H1 (cell line): Measurements from ENCODE around the gene FBXO44. TPM values are rescaled to one million over a fixed set of nuclear protein-coding genes. Genes with fewer than 3 reads are reported as not detected.

Source experiments
- CTCF ChIA-PET: fragments of 300-600 bp; sonication (Branson Sonifier 250); formaldehyde crosslinking; loops from one replicate; lab custom pipeline; 2021; ENCODE audit not compliant: partially characterized antibody; lab: Charles Lee
- POLR2A ChIA-PET: fragments of 300-600 bp; sonication (Branson Sonifier 250); formaldehyde crosslinking; loops from one replicate; lab custom pipeline; 2021; ENCODE audit warnings: inconsistent platforms; ENCODE audit not compliant: partially characterized antibody; lab: Charles Lee
- DNase-seq, 2 experiments: peaks; one replicate each; pipeline versions ENCODE4 v3.0.0 to v3.0.0-alpha.2; 2010 to 2022; ENCODE audit warnings: low spot score in 2 of 2, low read depth in 1 of 2, mixed read lengths in 1 of 2
- FAIRE-seq: peaks from 2 replicates; lab custom pipeline; 2011; peaks lifted over from hg19 to GRCh38; lab: Jason Lieb, UNC
- H2AFZ ChIP-seq: 2 replicates; pipeline ENCODE4 v1.8.1; 2012; ENCODE audit warnings: low read length, inconsistent platforms
- H2AK5ac ChIP-seq: 2 replicates; pipeline ENCODE4 v1.6.1; 2013; ENCODE audit warnings: low read depth, low read length
- H2BK120ac ChIP-seq: replicated peaks from 2 replicates; pipeline ENCODE3; 2013; ENCODE audit warnings: low read depth, low read length, inconsistent platforms
- H2BK12ac ChIP-seq: 2 replicates; pipeline ENCODE4 v1.6.1; 2013; ENCODE audit warnings: low read depth, low read length
- H2BK15ac ChIP-seq: 2 replicates; pipeline ENCODE4 v1.6.1; 2013; ENCODE audit warnings: low read length
- H2BK20ac ChIP-seq: 2 replicates; pipeline ENCODE4 v1.6.1; 2013; ENCODE audit warnings: low read length
- H2BK5ac ChIP-seq: 2 replicates; pipeline ENCODE4 v1.6.1; 2013; ENCODE audit warnings: low read depth, low read length
- H3K14ac ChIP-seq: 2 replicates; pipeline ENCODE4 v1.6.1; 2013; ENCODE audit warnings: inconsistent platforms; ENCODE audit not compliant: insufficient read length
- H3K18ac ChIP-seq: 2 replicates; pipeline ENCODE4 v1.6.1; 2013; ENCODE audit warnings: low read length; ENCODE audit errors: extremely low read depth
- H3K23ac ChIP-seq: 2 replicates; pipeline ENCODE4 v1.6.1; 2013; ENCODE audit warnings: inconsistent platforms; ENCODE audit not compliant: insufficient read length
- H3K23me2 ChIP-seq: 2 replicates; pipeline ENCODE4 v1.6.1; 2013; ENCODE audit warnings: low read depth, low read length
- H3K27ac ChIP-seq: 2 replicates; pipeline ENCODE4 v1.6.1; 2011; ENCODE audit warnings: low read depth, low read length, inconsistent platforms
- H3K27me3 ChIP-seq, 4 experiments: replicated peaks in 1 of 4; 1 replicate in 1 of 4; 2 replicates in 3 of 4; pipeline versions ENCODE4 v1.6.1 to v1.8.1; 2011 to 2013; ENCODE audit warnings: low read length in 3 of 4, mild to moderate bottlenecking in 3 of 4, inconsistent platforms in 2 of 4, mixed read lengths in 2 of 4, moderate library complexity in 1 of 4; ENCODE audit not compliant: control insufficient read depth in 3 of 4, insufficient read depth in 3 of 4; ENCODE audit errors: extremely low read depth in 1 of 4
- H3K36me3 ChIP-seq, 4 experiments: 2 replicates each; pipeline versions ENCODE4 v1.6.1 to v1.8.1; 2011 to 2013; ENCODE audit warnings: mild to moderate bottlenecking in 4 of 4, low read length in 3 of 4, moderate library complexity in 2 of 4, control low read depth in 1 of 4, inconsistent platforms in 1 of 4; ENCODE audit not compliant: insufficient read depth in 4 of 4, control insufficient read depth in 2 of 4
- H3K4ac ChIP-seq: replicated peaks from 2 replicates; pipeline ENCODE3; 2013; ENCODE audit warnings: low read length, low read depth, mixed read lengths, inconsistent platforms; ENCODE audit not compliant: insufficient read length
- H3K4me1 ChIP-seq, 4 experiments: replicated peaks in 1 of 4; 1 replicate in 1 of 4; 2 replicates in 3 of 4; pipeline versions ENCODE4 v1.6.1 to v1.8.1; 2011 to 2013; ENCODE audit warnings: low read length in 3 of 4, inconsistent platforms in 2 of 4, mixed read lengths in 1 of 4; ENCODE audit not compliant: insufficient read depth in 4 of 4, control insufficient read depth in 3 of 4
- H3K4me2 ChIP-seq, 2 experiments: 2 replicates each; pipeline versions ENCODE4 v1.6.1 to v1.8.1; 2011 to 2013; ENCODE audit warnings: low read depth in 2 of 2, low read length in 2 of 2, control low read depth in 1 of 2, inconsistent platforms in 1 of 2, mild to moderate bottlenecking in 1 of 2; ENCODE audit not compliant: insufficient read depth in 1 of 2
- H3K4me3 ChIP-seq, 4 experiments: fragments of 200-600, 300-600 bp in 1 of 4; sonication (generic), shearing (Covaris generic), sonication (Bioruptor Twin) in 1 of 4; 2 replicates each; pipeline versions ENCODE4 v1.5.1 to v1.8.1; 2011 to 2016; ENCODE audit warnings: low read length in 4 of 4, low read depth in 3 of 4, control low read depth in 2 of 4, inconsistent platforms in 2 of 4, mild to moderate bottlenecking in 2 of 4, mixed read lengths in 1 of 4, moderate library complexity in 1 of 4; ENCODE audit not compliant: insufficient read depth in 2 of 4; ENCODE audit errors: extremely low read depth in 1 of 4
- H3K56ac ChIP-seq: replicated peaks from 2 replicates; pipeline ENCODE3; 2013; ENCODE audit warnings: low read depth, mild to moderate bottlenecking, mixed read lengths, low read length, inconsistent platforms; ENCODE audit not compliant: insufficient read length
- H3K79me1 ChIP-seq: 2 replicates; pipeline ENCODE4 v1.6.1; 2013; ENCODE audit warnings: low read depth, low read length, control low read depth
- H3K79me2 ChIP-seq, 2 experiments: 2 replicates each; pipeline versions ENCODE4 v1.6.1 to v1.8.1; 2012 to 2013; ENCODE audit warnings: low read length in 2 of 2, mild to moderate bottlenecking in 2 of 2, inconsistent platforms in 1 of 2; ENCODE audit not compliant: insufficient read depth in 2 of 2, control insufficient read depth in 1 of 2
- H3K9ac ChIP-seq, 4 experiments: replicated peaks in 1 of 4; 1 replicate in 1 of 4; 2 replicates in 3 of 4; pipeline versions ENCODE4 v1.6.1 to v1.8.1; 2011 to 2013; ENCODE audit warnings: low read depth in 3 of 4, low read length in 3 of 4, control low read depth in 2 of 4, mild to moderate bottlenecking in 2 of 4, moderate library complexity in 2 of 4, inconsistent platforms in 1 of 4; ENCODE audit errors: extremely low read depth in 1 of 4
- H3K9me3 ChIP-seq, 2 experiments: 2 replicates each; pipeline versions ENCODE4 v1.6.1 to v1.8.1; 2012 to 2013; ENCODE audit warnings: mild to moderate bottlenecking in 2 of 2, moderate library complexity in 2 of 2, control low read depth in 1 of 2, inconsistent platforms in 1 of 2, low read depth in 1 of 2, low read length in 1 of 2, mixed read lengths in 1 of 2; ENCODE audit not compliant: insufficient read depth in 2 of 2
- H4K20me1 ChIP-seq, 2 experiments: replicated peaks in 1 of 2; 2 replicates each; pipeline versions ENCODE3 to v1.8.1; 2011 to 2013; ENCODE audit warnings: inconsistent platforms in 2 of 2, low read length in 2 of 2, mild to moderate bottlenecking in 1 of 2; ENCODE audit not compliant: insufficient read depth in 2 of 2, control insufficient read depth in 1 of 2
- H4K5ac ChIP-seq: 2 replicates; pipeline ENCODE4 v1.6.1; 2013; ENCODE audit warnings: low read length, low read depth, mixed read lengths, inconsistent platforms; ENCODE audit not compliant: insufficient read length
- H4K8ac ChIP-seq: 2 replicates; pipeline ENCODE4 v1.8.0; 2013; ENCODE audit warnings: mild to moderate bottlenecking, moderate library complexity, low read length, inconsistent platforms; ENCODE audit not compliant: insufficient read depth; ENCODE audit errors: extremely low read depth
- H4K91ac ChIP-seq: replicated peaks from 2 replicates; pipeline ENCODE3; 2013; ENCODE audit warnings: low read length, mixed read lengths, inconsistent platforms; ENCODE audit not compliant: insufficient read length
- BCL11A ChIP-seq, 2 experiments: IDR thresholded peaks; one replicate each; pipeline ENCODE4 v1.6.1; 2011; ENCODE audit warnings: low read depth in 2 of 2, low read length in 2 of 2, mild to moderate bottlenecking in 2 of 2
- CBX8 ChIP-seq: fragments of 300-800, 300-1000 bp; sonication (generic); IDR thresholded peaks from 2 replicates; pipeline ENCODE4 v1.7.1; 2016; ENCODE audit warnings: low read depth, low read length, borderline replicate concordance
- CEBPB ChIP-seq: IDR thresholded peaks from 2 replicates; pipeline ENCODE4 v1.6.1; 2012; ENCODE audit warnings: low read depth, low read length
- CHD1 ChIP-seq: IDR thresholded peaks from 2 replicates; pipeline ENCODE4 v1.6.1; 2012; ENCODE audit warnings: low read depth, low read length, improper control_type of control experiment
- GABPA ChIP-seq: IDR thresholded peaks from 2 replicates; pipeline ENCODE4 v1.6.1; 2011; ENCODE audit warnings: mild to moderate bottlenecking, low read length, moderate library complexity, borderline replicate concordance; ENCODE audit not compliant: insufficient read depth
- KDM1A ChIP-seq: fragments of 200-600, 300-600 bp; sonication (generic); IDR thresholded peaks from 2 replicates; pipeline ENCODE4 v1.7.1; 2016; ENCODE audit warnings: mild to moderate bottlenecking, low read length, borderline replicate concordance
- TAF7 ChIP-seq: optimal IDR thresholded peaks from 2 replicates; pipeline ENCODE3; 2011; ENCODE audit warnings: low read depth, mild to moderate bottlenecking, inconsistent platforms, low read length, moderate library complexity, borderline replicate concordance
- WGBS, 2 experiments: shearing (Covaris generic) in 1 of 2; methylation state at CpG; one replicate each; pipeline versions ENCODE4 v1.1.6 to v1.1.7; 2013 to 2015; ENCODE audit warnings: low lambda C conversion rate in 2 of 2, mixed read lengths in 2 of 2, inconsistent platforms in 1 of 2, low coverage in 1 of 2, missing lambda C conversion rate in 1 of 2; ENCODE audit not compliant: insufficient replicate concordance in 2 of 2, insufficient coverage in 1 of 2, insufficient read length in 1 of 2; ENCODE audit errors: extremely low coverage in 1 of 2, missing lambda C conversion rate in 1 of 2; 5-methylcytosine and 5-hydroxymethylcytosine counted together
- polyA plus RNA-seq, 7 experiments: library from polyadenylated mRNA; depleted of rRNA in 3 of 7; stranded (reverse) in 5 of 7; unstranded in 2 of 7; fragments of >200 nt in 5 of 7; fragments of 200-250 nt in 2 of 7; gene quantifications; 1 replicate in 5 of 7; 2 replicates in 1 of 7; 4 replicates in 1 of 7; pipeline versions ENCODE4 v1.2.1 to v1.2.3, GENCODE V29; 2011 to 2013; ENCODE audit warnings: missing spikeins in 2 of 7, mixed read lengths in 2 of 7
- total RNA-seq: library from RNA; stranded (reverse); fragmentation: NEBNext Ultra II Directional; extraction: Animal tissue kit (Norgen Biotek cat#: 25700); gene quantifications from 2 replicates; pipeline ENCODE4 v1.2.1, GENCODE V29; 2021
- TF ChIP-seq, protein P1 (sequence below), 3 experiments: IDR thresholded peaks; 1 replicate in 2 of 3; 2 replicates in 1 of 3; pipeline versions ENCODE4 v1.5.1 to v1.6.1; 2011; ENCODE audit warnings: low read length in 3 of 3, mild to moderate bottlenecking in 3 of 3, inconsistent platforms in 2 of 3, low read depth in 1 of 3, moderate library complexity in 1 of 3; ENCODE audit not compliant: insufficient read depth in 1 of 3; ENCODE audit errors: control extremely low read depth in 1 of 3
- TF ChIP-seq, protein P2 (sequence below): IDR thresholded peaks from 2 replicates; pipeline ENCODE4 v1.6.1; 2012; ENCODE audit warnings: inconsistent platforms

FBXO44 gene
- total and polyA plus RNA-seq, 2 of the 8 experiments (the other 6 are each of a cell fraction or from before 2014, with no cell fraction given), result 27.0 to 27.2 TPM

DNA sequence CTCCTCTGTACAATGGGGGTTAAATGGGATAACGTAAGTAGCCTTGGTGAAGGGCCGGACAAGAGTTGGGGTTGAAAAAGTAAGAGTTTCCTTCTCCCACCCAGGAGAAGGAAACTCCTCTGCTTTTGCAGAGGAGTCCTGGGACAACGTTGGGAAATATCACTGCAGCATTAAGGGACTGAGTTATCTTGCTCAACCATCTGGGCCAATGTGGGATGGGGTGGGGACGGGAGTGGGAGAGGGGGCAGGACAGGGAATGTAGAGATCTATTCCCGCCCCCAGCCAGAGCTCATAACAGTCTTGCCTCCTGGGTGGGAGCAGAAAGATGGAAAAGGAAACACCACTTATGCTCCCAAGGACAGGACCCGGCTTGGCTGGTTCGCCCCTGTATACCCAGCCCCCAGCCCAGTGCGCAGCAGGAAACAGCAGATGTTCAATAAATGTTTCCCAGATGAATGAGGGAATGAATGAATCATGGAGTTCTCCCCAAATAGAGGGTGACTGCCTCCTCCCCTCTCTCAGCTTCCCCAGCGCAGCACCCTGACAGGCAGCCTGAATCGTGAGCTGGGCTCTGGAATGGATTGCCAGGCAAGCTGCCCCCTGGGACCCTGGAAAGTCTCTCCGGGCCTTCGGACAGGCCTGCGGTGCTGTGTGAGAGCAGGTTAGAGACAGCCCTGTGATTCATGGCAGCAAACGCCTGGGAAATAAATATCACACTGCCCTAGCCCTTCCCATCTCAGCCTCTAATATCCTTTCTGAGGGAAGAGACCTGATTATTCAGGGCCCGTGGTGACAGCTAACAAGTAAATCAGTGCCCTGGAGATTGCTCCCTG, 25.3 kb upstream of the FBXO44 start:
- H3K79me1 ChIP-seq, result no peaks in the 10 kb centered on the region
- DNase-seq (no peak), FAIRE-seq (no peak)

More for the DNA sequence above, 25.3 kb upstream of the FBXO44 start:
- H3K23me2 ChIP-seq, result no peaks in the 10 kb centered on the region
- H3K27me3 ChIP-seq, result no peaks in the 10 kb centered on the region
- peaks cover 0 to 2% of the 10 kb centered on the region in 2 experiments for H4K20me1 ChIP-seq
- no peak overlapping the region for H3K23ac ChIP-seq
- no peaks in the 10 kb centered on the region for H3K79me2 ChIP-seq
- no peak overlapping the region for H4K91ac ChIP-seq
- no peak overlapping the region for H3K27ac ChIP-seq
- TF ChIP-seq BCL11A (IDR thresholded peaks at IDR 0.05; ENCODE audit: low read depth in 2 of 2, low read length in 2 of 2) (no peak), GABPA (no peak), KDM1A (no peak), CBX8 (no peak), TAF7 (no peak), CEBPB (no peak), CHD1 (no peak)
- TF ChIP-seq, protein P1, sequence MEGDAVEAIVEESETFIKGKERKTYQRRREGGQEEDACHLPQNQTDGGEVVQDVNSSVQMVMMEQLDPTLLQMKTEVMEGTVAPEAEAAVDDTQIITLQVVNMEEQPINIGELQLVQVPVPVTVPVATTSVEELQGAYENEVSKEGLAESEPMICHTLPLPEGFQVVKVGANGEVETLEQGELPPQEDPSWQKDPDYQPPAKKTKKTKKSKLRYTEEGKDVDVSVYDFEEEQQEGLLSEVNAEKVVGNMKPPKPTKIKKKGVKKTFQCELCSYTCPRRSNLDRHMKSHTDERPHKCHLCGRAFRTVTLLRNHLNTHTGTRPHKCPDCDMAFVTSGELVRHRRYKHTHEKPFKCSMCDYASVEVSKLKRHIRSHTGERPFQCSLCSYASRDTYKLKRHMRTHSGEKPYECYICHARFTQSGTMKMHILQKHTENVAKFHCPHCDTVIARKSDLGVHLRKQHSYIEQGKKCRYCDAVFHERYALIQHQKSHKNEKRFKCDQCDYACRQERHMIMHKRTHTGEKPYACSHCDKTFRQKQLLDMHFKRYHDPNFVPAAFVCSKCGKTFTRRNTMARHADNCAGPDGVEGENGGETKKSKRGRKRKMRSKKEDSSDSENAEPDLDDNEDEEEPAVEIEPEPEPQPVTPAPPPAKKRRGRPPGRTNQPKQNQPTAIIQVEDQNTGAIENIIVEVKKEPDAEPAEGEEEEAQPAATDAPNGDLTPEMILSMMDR (IDR thresholded peaks at IDR 0.05; ENCODE audit: control extremely low read depth in 1 of 3, insufficient read depth in 1 of 3, low read depth in 1 of 3, low read length in 3 of 3), result no peak
- TF ChIP-seq, protein P2, sequence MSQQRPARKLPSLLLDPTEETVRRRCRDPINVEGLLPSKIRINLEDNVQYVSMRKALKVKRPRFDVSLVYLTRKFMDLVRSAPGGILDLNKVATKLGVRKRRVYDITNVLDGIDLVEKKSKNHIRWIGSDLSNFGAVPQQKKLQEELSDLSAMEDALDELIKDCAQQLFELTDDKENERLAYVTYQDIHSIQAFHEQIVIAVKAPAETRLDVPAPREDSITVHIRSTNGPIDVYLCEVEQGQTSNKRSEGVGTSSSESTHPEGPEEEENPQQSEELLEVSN, result no peak
- no peak overlapping the region for H3K4ac ChIP-seq
- CTCF ChIA-PET, result interaction anchor here (0.6 to 8.7 kb wide), 4 partner anchors 14 to 293 kb away, joined by 3 to 66 read pairs (median 4); no protein-coding TSS in a partner anchor
- no peak overlapping the region for H2BK12ac ChIP-seq
- WGBS, 2 experiments, result 89% methylated on average over 14 of the region's 15 CpGs; no CpG with 5 or more reads in 1 of the 2 experiments
- H3K4me3 ChIP-seq, result no peak overlapping the region
- H2BK120ac ChIP-seq, result no peak overlapping the region
- H2BK20ac ChIP-seq, result no peak overlapping the region
- H3K4me1 ChIP-seq, result no peaks in the 10 kb centered on the region
- no peak overlapping the region for H3K18ac ChIP-seq
- H2BK15ac ChIP-seq, result no peak overlapping the region
- H3K56ac ChIP-seq, result no peak overlapping the region
- H4K5ac ChIP-seq, result no peak overlapping the region
- no peak overlapping the region for H2BK5ac ChIP-seq
- H4K8ac ChIP-seq, result no peak overlapping the region
- no peak overlapping the region for H2AFZ ChIP-seq
- no peak overlapping the region for H3K9ac ChIP-seq
- H3K9me3 ChIP-seq, result no peaks in the 10 kb centered on the region
- H2AK5ac ChIP-seq, result no peak overlapping the region
- no peaks in the 10 kb centered on the region for H3K36me3 ChIP-seq
- no peak overlapping the region for H3K14ac ChIP-seq
- H3K4me2 ChIP-seq, result no peak overlapping the region
- POLR2A ChIA-PET, result interaction anchor here (0.9 kb wide), 1 partner anchor 11 kb away, joined by 3 read pairs; no protein-coding TSS in a partner anchor
